Measurements from ENCODE around the gene OTUD1. TPM values are rescaled to one million over a fixed set of nuclear protein-coding genes. Genes with fewer than 3 reads are reported as not detected.

Gene OTUD1
- total and polyA plus RNA-seq, 2 donors (not counting 1 experiment from before 2014, with no cell fraction given): 3.7 to 6.8 TPM

- Histone ChIP-seq H3K27me3 (ENCODE audit: control insufficient read depth, insufficient read depth, low read length) (no peaks in the 10 kb centered on the region), H3K4me1 (ENCODE audit: control insufficient read depth, extremely low read depth, insufficient read depth, low read length) (no peaks in the 10 kb centered on the region), H3K4me2 (ENCODE audit: extremely low read depth, insufficient read depth, low read length) (no peak overlapping the region), H3K9ac (ENCODE audit: insufficient read depth, low read length) (no peak overlapping the region), H3K9me3 (ENCODE audit: control insufficient read depth, insufficient read depth, low read depth, low read length) (no peaks in the 10 kb centered on the region), H4K20me1 (ENCODE audit: control insufficient read depth, extremely low read depth, insufficient read depth, low read length) (no peaks in the 10 kb centered on the region), H3K4me3 (replicated peaks in 1 of 4; ENCODE audit: control extremely low read depth in 1 of 4, insufficient read depth in 1 of 4, low read depth in 3 of 4, low read length in 4 of 4) (no peak overlapping the region), H2AFZ (ENCODE audit: low read length) (no peak overlapping the region), H3K27ac (ENCODE audit: insufficient read depth, low read length) (no peak overlapping the region), H3K36me3 (ENCODE audit: control insufficient read depth, insufficient read depth, low read length) (no peaks in the 10 kb centered on the region), H3K79me2 (ENCODE audit: control insufficient read depth, insufficient read depth, low read length) (no peaks in the 10 kb centered on the region)
- DNase-seq (ENCODE audit: low read depth in 2 of 2): no peak
- TF ChIP-seq EZH2 (IDR thresholded peaks at IDR 0.05; ENCODE audit: low read length, missing control alignments) (no peak), CTCF (conservative IDR thresholded peaks at IDR 0.05 in 1 of 2, IDR thresholded peaks at IDR 0.05 in 1 of 2; ENCODE audit: low read depth in 1 of 2, low read length in 2 of 2) (no peak)
Measured at GRCh38 chr10:23406409-23406808, 32.5 kb upstream of the OTUD1 start.

- Histone ChIP-seq H3K4me2 (ENCODE audit: extremely low read depth, insufficient read depth, low read length) (no peak overlapping the region), H3K27me3 (ENCODE audit: control insufficient read depth, insufficient read depth, low read length) (no peaks in the 10 kb centered on the region), H3K36me3 (ENCODE audit: control insufficient read depth, insufficient read depth, low read length) (no peaks in the 10 kb centered on the region), H2AFZ (ENCODE audit: low read length) (no peak overlapping the region), H3K4me3 (replicated peaks in 1 of 4; ENCODE audit: control extremely low read depth in 1 of 4, insufficient read depth in 1 of 4, low read depth in 3 of 4, low read length in 4 of 4) (no peak overlapping the region), H3K9me3 (ENCODE audit: control insufficient read depth, insufficient read depth, low read depth, low read length) (no peaks in the 10 kb centered on the region), H3K4me1 (ENCODE audit: control insufficient read depth, extremely low read depth, insufficient read depth, low read length) (no peaks in the 10 kb centered on the region), H3K79me2 (ENCODE audit: control insufficient read depth, insufficient read depth, low read length) (no peaks in the 10 kb centered on the region), H3K9ac (ENCODE audit: insufficient read depth, low read length) (no peak overlapping the region), H3K27ac (ENCODE audit: insufficient read depth, low read length) (no peak overlapping the region), H4K20me1 (ENCODE audit: control insufficient read depth, extremely low read depth, insufficient read depth, low read length) (no peaks in the 10 kb centered on the region)
- peak; percentile 5 to 88 for DNase-seq (ENCODE audit: low read depth in 2 of 2)
- TF ChIP-seq EZH2 (IDR thresholded peaks at IDR 0.05; ENCODE audit: low read length, missing control alignments) (no peak), CTCF (conservative IDR thresholded peaks at IDR 0.05 in 1 of 2, IDR thresholded peaks at IDR 0.05 in 1 of 2; ENCODE audit: low read depth in 1 of 2, low read length in 2 of 2) (no peak)
Measured at GRCh38 chr10:23408330-23408976, 30.4 kb upstream of the OTUD1 start.

- Histone ChIP-seq H4K20me1 (ENCODE audit: control insufficient read depth, extremely low read depth, insufficient read depth, low read length) (no peaks in the 10 kb centered on the region), H3K9me3 (ENCODE audit: control insufficient read depth, insufficient read depth, low read depth, low read length) (no peaks in the 10 kb centered on the region), H3K4me1 (ENCODE audit: control insufficient read depth, extremely low read depth, insufficient read depth, low read length) (no peaks in the 10 kb centered on the region), H3K9ac (ENCODE audit: insufficient read depth, low read length) (no peak overlapping the region), H3K4me2 (ENCODE audit: extremely low read depth, insufficient read depth, low read length) (no peak overlapping the region), H3K79me2 (ENCODE audit: control insufficient read depth, insufficient read depth, low read length) (no peaks in the 10 kb centered on the region), H3K27ac (ENCODE audit: insufficient read depth, low read length) (no peak overlapping the region), H3K4me3 (replicated peaks in 1 of 4; ENCODE audit: control extremely low read depth in 1 of 4, insufficient read depth in 1 of 4, low read depth in 3 of 4, low read length in 4 of 4) (no peak overlapping the region), H2AFZ (ENCODE audit: low read length) (no peak overlapping the region), H3K36me3 (ENCODE audit: control insufficient read depth, insufficient read depth, low read length) (no peaks in the 10 kb centered on the region), H3K27me3 (ENCODE audit: control insufficient read depth, insufficient read depth, low read length) (no peaks in the 10 kb centered on the region)
- TF ChIP-seq EZH2 (IDR thresholded peaks at IDR 0.05; ENCODE audit: low read length, missing control alignments) (no peak), CTCF (conservative IDR thresholded peaks at IDR 0.05 in 1 of 2, IDR thresholded peaks at IDR 0.05 in 1 of 2; ENCODE audit: low read depth in 1 of 2, low read length in 2 of 2) (no peak)
- DNase-seq (ENCODE audit: low read depth in 2 of 2): peak; percentile 25 to 29
Measured at GRCh38 chr10:23412223-23412622, 26.7 kb upstream of the OTUD1 start.

Data from fibroblast of lung (primary cell).